ENCODE results near the gene DYNC1LI1. TPM values are rescaled to one million over a fixed set of nuclear protein-coding genes. Genes with fewer than 3 reads are reported as not detected.
A peak's percentile ranks its signal among the peaks of the same experiment; 100 is the strongest.

DYNC1LI1 gene
- total RNA-seq, 8 experiments from 2014 or later, result 31.2 to 79.8 (median 66.4) TPM

DNA sequence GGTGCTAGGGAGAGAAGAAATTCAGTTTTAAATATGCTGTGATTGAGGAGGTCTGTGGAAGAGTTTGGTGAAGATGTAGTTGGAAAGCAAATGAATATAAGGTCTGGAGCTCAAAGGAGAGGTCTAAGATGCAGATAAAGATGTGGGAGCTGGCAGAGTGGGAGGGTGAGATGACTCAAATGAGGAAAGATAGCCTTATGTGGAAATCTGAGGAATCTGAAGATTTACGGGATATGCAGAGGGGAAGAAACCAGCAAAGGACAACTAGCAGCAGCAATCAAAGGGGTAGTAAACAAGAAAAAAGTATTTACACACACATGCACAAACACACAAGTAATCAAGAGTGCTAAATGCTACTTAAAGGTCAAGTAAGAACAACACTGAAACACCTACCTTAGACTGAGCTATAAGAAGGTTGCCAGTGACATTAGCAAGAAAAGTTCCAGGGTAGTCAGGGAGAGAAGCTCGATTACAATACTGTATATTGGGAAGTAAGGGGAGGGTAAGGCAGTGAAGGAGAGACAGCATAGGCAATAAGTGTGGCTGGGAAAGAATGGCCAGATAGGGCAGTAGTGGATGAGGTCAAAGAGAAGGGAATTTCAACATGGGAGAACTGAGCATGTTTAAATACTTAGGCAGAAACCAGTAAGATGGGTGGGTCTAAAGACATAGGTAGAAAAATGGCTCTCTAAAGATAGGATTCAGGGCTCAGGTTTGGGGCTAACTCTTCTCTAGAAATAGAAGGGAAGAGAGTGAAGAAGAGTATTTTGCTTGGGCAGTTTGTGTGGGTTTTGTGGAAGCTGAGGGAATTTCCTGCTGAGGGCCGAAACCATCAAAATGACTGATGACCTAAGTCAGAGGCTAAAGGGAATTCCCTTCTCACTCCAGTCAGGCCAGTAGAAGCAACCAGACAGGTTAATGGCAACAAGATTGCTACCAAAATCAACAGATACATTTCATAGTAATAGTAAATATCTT lies 76.9 kb downstream of the DYNC1LI1 start:
- Histone ChIP-seq H3K4me1 (replicated peaks in 1 of 2) (no peaks in the 10 kb centered on the region), H3K27ac (no peak overlapping the region), H3K4me3 (no peak overlapping the region)
- peak in 2 of 8 experiments; percentile 17 to 49 for ATAC-seq (replicated peaks in 6 of 8)
- WGBS, 10 experiments, result 55 to 94% (median 87%) methylated on average over 1 to 3 of the region's 3 CpGs; no CpG with 5 or more reads in 2 of the 10 experiments
- in situ Hi-C loops (cut with MboI; ENCODE audit: low pct_unique_long_range_greater_than_20kb in 2 of 9, low sequenced_read_pairs in 9 of 9, unreplicated experiment in 9 of 9), result no loop called here

DNA sequence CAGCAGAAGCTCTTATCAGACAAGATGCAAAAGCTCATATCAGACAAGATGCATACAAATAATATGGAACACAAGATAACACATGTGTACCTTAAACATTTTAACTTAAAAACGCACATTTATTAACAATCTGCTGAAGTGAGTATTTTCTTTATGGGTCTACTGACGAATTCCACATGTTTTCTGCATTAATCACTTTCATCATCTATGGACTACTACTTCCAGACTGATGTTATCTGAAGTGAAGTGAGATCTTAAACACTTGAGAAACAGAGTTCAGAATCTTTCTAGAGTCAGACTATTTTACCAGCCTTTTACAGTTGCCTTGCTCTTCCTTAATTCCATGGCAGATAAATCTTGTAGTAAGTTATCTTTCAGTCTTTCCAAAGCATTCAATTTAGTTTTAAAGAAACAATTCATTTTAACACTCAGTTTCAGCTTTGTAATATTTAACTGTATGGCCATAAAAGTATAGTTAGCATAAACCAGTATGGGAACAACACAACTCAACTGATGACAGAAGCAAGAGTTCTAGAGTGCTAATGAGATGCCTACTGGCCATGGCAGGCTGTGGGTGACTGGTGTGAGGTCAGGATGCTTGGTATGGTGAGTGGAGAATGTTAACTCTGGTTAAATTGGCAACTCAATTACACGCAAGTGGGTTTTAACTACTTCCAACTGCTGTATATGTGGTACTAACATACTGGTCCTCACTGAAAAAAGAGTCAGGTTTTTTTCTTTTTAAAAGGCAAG lies 77.8 kb downstream of the DYNC1LI1 start:
- Histone ChIP-seq H3K27ac (no peak overlapping the region), H3K4me1 (replicated peaks in 1 of 2) (no peaks in the 10 kb centered on the region), H3K4me3 (no peak overlapping the region)
- in situ Hi-C loops (cut with MboI; ENCODE audit: low pct_unique_long_range_greater_than_20kb in 2 of 9, low sequenced_read_pairs in 9 of 9, unreplicated experiment in 9 of 9), result no loop called here
- ATAC-seq (replicated peaks in 6 of 8), result peak in 1 of 8 experiments; percentile 21
- WGBS, 10 experiments, result 10 to 100% (median 80%) methylated on average over 1 to 3 of the region's 3 CpGs; no CpG with 5 or more reads in 1 of the 10 experiments

DNA sequence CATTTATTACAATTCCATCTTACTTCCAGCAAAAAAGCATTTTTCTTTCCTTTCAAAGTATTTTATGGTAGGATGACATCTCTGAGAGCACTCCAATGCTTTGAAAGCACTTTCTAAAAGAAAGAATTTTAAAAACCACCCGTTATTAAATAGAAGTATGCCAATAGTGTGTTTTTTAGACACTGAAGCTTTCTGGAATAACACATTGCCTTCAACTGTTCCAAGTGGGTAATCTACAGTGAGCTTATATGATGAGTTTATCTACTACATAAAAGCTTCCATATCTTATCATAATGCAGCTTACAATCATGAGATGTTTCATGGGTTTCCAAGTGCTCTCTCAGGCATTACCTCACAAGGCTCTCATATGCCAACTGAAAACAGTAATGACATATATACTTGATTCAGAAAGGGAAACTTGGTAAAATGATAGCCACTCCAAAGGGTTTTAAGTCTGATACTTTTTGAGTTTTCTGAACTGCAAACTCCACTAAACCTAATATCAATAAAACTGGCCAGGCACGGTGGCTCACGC lies 82.1 kb downstream of the DYNC1LI1 start:
- Histone ChIP-seq H3K27ac (no peak overlapping the region), H3K4me3 (no peak overlapping the region), H3K4me1 (replicated peaks in 1 of 2) (no peaks in the 10 kb centered on the region)
- in situ Hi-C loops (cut with MboI; ENCODE audit: low pct_unique_long_range_greater_than_20kb in 2 of 9, low sequenced_read_pairs in 9 of 9, unreplicated experiment in 9 of 9), result no loop called here
- no peak for ATAC-seq (replicated peaks in 6 of 8)
- 17 to 100% (median 88%) methylated on average over 1 of the region's 3 CpGs; no CpG with 5 or more reads in 2 of the 10 experiments for WGBS, 10 experiments

DNA sequence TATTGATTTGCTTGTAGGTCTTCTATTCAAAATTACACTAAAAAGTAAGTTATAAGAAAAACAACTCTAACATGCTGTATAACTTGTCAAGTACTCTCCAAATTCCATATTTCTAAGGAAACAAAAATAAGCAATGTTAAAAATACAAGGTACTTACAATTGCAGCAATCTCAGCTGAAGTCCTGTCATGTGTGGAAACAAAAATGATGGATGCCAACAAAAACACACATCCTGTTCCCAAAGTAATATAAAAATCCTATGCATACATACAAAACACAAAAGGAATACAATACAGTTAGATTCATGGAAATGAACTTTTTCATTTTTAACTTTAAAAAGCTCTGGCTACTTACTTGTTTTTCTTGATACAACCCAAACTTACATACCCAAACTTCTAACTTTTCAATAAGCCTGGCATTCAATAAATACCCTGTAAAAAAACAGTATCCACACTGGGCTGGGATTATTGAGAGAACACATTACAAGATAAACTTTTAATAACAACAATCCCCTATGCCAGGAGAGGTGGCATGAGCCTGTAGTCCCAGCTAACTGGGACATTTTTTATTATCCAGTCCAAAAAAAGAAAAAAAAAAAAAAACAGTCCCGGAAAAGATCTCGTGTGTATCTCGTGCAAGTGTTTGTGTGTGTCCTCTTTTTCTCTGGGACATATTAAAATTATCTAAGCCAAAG lies 82.7 kb downstream of the DYNC1LI1 start:
- in situ Hi-C loops (cut with MboI; ENCODE audit: low pct_unique_long_range_greater_than_20kb in 2 of 9, low sequenced_read_pairs in 9 of 9, unreplicated experiment in 9 of 9), result no loop called here
- no peak overlapping the region for H3K27ac ChIP-seq

DNA sequence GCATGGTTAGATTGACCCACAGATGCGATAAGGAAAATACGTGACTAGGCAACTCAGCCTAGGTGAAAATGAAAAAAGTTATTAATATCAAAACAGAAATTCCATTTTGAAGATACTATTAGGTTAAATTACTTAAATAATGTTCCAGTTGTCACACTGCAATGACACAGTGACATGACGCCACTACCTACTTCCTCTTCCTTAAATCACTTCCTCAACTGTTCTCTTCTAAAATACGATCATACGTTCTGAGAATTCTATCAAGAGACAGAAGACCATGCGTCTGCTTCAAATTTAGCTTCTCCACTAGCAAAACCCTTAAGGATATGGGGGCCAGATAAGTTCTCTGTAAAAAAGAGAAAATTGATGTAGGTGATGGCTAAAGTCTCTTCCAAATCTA lies 86.2 kb downstream of the DYNC1LI1 start:
- Histone ChIP-seq H3K27ac (no peak overlapping the region), H3K4me3 (no peak overlapping the region), H3K4me1 (replicated peaks in 1 of 2) (no peaks in the 10 kb centered on the region)
- ATAC-seq (replicated peaks in 6 of 8), result no peak
- in situ Hi-C loops (cut with MboI; ENCODE audit: low pct_unique_long_range_greater_than_20kb in 2 of 9, low sequenced_read_pairs in 9 of 9, unreplicated experiment in 9 of 9), result no loop called here
- WGBS, 10 experiments, result 83 to 100% (median 96%) methylated on average over 1 to 6 of the region's 6 CpGs

More for the DNA sequence above, 82.7 kb downstream of the DYNC1LI1 start:
- Histone ChIP-seq H3K4me3 (no peak overlapping the region), H3K4me1 (replicated peaks in 1 of 2) (no peaks in the 10 kb centered on the region)
- ATAC-seq (replicated peaks in 6 of 8), result no peak
- 38 to 100% (median 75%) methylated on average over 3 of the region's 3 CpGs; no CpG with 5 or more reads in 2 of the 10 experiments for WGBS, 10 experiments

DNA sequence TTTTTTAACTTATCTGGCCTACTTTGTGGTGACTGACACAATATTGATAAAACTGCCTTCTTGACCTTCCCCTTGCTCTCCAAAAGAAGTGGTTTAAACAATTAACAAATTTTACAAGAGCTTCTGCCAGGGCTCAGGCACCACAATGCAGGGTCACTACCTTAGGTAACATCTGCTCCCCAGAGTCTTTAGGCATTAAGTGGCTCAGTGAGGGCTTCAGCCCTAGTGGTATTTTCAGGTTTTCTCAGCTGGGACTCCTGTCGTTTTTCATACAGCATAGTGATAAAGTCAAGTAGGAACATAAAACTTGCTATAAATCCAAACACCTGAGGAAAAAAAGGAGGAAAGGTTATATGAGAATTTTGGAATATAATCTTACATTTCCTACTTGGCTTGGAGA lies 86.9 kb downstream of the DYNC1LI1 start:
- in situ Hi-C loops (cut with MboI; ENCODE audit: low pct_unique_long_range_greater_than_20kb in 2 of 9, low sequenced_read_pairs in 9 of 9, unreplicated experiment in 9 of 9), result no loop called here
- Histone ChIP-seq H3K4me1 (replicated peaks in 1 of 2) (no peaks in the 10 kb centered on the region), H3K27ac (no peak overlapping the region), H3K4me3 (no peak overlapping the region)
- 0 to 89% (median 38%) methylated on average over 1 of the region's 1 CpG; no CpG with 5 or more reads in 2 of the 10 experiments for WGBS, 10 experiments
- ATAC-seq (replicated peaks in 6 of 8), result no peak

DNA sequence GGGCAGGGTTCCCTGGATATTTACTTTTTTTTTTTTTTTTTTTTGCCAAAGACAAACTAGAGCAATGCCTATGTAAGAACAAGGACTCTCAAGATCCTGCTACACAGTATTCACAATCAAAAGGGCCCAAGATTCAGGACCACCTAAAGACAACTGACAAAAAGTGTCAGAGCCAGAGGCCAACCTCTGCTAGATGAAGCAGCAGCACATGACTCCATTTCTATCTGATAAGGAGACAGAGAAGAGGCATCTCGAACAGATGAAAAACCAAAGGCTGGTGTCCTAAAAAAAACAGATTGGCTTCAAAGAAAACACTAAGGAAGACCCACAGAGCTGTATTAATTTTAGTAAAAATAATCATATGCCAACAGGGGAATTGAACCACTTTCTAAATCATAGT lies 88.0 kb downstream of the DYNC1LI1 start:
- no peak for ATAC-seq (replicated peaks in 6 of 8)
- no peaks in the 10 kb centered on the region for H3K4me1 ChIP-seq (replicated peaks in 1 of 2)
- 67 to 100% (median 100%) methylated on average over 1 of the region's 1 CpG; no CpG with 5 or more reads in 3 of the 10 experiments for WGBS, 10 experiments
- H3K4me3 ChIP-seq, result no peak overlapping the region
- no peak overlapping the region for H3K27ac ChIP-seq
- in situ Hi-C loops (cut with MboI; ENCODE audit: low pct_unique_long_range_greater_than_20kb in 2 of 9, low sequenced_read_pairs in 9 of 9, unreplicated experiment in 9 of 9), result no loop called here

DNA sequence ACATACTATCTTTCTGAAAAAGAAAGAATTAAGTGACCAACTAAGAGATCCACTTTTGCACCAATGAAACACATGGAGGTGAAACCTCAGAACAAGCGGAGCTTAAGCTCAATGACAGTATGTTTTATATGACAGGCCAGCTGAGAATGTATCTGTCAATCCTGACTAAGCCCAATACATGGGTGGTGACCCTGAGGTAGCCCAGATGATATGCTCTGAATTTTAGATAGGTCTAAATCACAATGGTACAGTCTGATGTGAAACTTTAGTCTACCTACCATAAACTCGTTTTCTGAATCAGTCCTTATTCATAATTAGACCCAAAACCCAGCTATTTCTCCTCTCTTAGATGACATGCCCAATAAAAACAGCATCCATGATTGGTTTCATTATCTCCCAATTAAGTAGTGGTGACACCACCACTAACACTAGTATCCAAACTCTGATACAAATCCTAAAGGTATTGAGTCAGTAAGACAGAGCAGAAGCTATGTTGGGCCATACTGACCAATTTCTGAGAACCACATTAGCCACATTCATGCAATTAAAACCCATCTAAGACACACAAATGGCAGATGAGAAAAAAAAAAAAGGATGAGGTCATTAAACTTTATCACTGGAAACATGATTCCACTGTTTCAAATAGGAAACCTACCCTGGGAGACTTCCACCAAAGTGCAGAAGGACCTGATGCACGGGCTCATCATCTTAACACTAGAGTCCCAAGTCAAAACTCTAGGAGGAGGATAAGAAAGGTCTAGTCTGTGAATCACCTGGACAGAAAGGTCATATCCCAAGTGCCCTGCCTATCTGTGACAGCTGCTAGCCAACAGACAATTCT lies 88.6 kb downstream of the DYNC1LI1 start:
- 60 to 100% (median 94%) methylated on average over 1 to 3 of the region's 3 CpGs for WGBS, 10 experiments
- H3K4me3 ChIP-seq, result no peak overlapping the region

DNA sequence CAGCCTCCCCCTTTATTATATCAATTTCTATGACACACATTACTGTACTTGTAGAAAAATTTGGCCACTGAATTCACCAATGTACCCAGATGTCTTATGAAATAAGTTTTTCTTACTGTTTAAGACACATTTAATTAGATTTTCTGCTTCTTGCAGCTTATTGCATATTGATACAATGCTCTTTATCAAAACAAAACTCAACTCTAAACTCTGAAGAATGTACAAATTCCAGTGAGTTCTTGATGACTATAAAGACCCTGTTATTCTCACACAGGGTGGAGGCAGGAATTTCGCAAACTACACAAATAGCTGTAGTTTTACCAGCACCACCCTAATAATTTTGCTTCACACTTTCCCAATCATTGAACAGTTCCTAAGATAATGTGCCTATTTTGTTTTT lies 90.1 kb downstream of the DYNC1LI1 start:
- no peaks in the 10 kb centered on the region for H3K4me1 ChIP-seq (replicated peaks in 1 of 2)
- H3K27ac ChIP-seq, result no peak overlapping the region
- in situ Hi-C loops (cut with MboI; ENCODE audit: low pct_unique_long_range_greater_than_20kb in 2 of 9, low sequenced_read_pairs in 9 of 9, unreplicated experiment in 9 of 9), result no loop called here
- H3K4me3 ChIP-seq, result no peak overlapping the region
- peak in 2 of 8 experiments; percentile 38 to 50 for ATAC-seq (replicated peaks in 6 of 8)
- WGBS, 10 experiments, result 29 to 100% (median 88%) methylated on average over 1 of the region's 1 CpG; no CpG with 5 or more reads in 4 of the 10 experiments

More for the DNA sequence above, 88.6 kb downstream of the DYNC1LI1 start:
- in situ Hi-C loops (cut with MboI; ENCODE audit: low pct_unique_long_range_greater_than_20kb in 2 of 9, low sequenced_read_pairs in 9 of 9, unreplicated experiment in 9 of 9), result no loop called here
- Histone ChIP-seq H3K4me1 (replicated peaks in 1 of 2) (no peaks in the 10 kb centered on the region), H3K27ac (no peak overlapping the region)
- no peak for ATAC-seq (replicated peaks in 6 of 8)
